ENCODE measurements around the gene FAM171A2.
"Not testable (repeated sequence)": the region's sequence is repeated elsewhere in the genome, so short reads cannot be mapped to it uniquely, and the experiment has no call there.

The FAM171A2 gene

GRCh38 chr17:44383363-44383762 lies 19.7 kb upstream of the FAM171A2 start:
- no peak for DNase-seq

DNA sequence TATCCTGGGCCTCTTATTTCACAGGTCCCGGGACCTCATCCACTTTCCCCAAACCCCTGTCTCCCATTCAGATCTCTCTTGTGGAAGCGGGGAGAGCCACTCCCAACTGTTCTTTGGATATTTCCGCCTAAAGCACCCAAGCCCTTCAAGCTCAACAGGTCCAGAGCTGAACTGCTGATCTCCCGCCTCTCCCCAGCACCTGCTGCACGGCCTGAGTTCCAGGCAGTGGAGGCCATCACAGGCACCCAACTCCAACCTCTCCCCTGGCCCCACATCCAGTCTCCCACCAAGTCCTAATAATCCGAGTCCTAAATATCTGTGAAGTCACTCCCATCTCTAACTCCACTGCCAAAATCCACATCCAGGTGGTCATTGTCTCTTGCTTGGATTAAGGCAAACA lies 19.3 kb upstream of the FAM171A2 start:
- DNase-seq: peak in 1 of 2 experiments; percentile 87

- DNase-seq: no peak
Observed at GRCh38 chr17:44381810-44382305, 18.2 kb upstream of the FAM171A2 start.

- no peak for DNase-seq
Observed at GRCh38 chr17:44380767-44381166, 17.1 kb upstream of the FAM171A2 start.

GRCh38 chr17:44379887-44380286 lies 16.2 kb upstream of the FAM171A2 start:
- DNase-seq: no peak

GRCh38 chr17:44378171-44378705 lies 14.6 kb upstream of the FAM171A2 start:
- no peak for DNase-seq

DNA sequence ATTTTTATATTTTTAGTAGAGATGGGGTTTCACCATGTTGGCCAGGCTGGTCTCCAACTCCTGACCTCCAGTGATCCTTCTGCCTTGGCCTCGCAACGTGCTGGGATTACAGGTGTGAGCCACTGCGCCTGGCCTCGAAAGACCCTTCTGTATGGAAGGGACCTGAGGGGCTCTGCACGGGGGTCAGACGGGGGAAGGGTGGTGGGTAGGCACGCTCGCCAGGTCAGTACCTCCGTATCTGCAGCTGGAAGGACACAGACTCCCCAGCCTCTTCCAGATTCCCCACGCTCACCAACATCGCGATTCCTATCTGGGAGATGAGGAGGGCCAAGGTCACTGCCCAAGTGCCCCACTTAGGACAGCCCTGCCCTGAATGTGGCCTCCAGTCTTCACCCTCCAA lies 13.1 kb upstream of the FAM171A2 start:
- no peak for DNase-seq

GRCh38 chr17:44376124-44376523 lies 12.5 kb upstream of the FAM171A2 start:
- DNase-seq: peak in 1 of 2 experiments; percentile 24

- DNase-seq: no peak
Observed at GRCh38 chr17:44375196-44376017, 11.8 kb upstream of the FAM171A2 start.

DNA sequence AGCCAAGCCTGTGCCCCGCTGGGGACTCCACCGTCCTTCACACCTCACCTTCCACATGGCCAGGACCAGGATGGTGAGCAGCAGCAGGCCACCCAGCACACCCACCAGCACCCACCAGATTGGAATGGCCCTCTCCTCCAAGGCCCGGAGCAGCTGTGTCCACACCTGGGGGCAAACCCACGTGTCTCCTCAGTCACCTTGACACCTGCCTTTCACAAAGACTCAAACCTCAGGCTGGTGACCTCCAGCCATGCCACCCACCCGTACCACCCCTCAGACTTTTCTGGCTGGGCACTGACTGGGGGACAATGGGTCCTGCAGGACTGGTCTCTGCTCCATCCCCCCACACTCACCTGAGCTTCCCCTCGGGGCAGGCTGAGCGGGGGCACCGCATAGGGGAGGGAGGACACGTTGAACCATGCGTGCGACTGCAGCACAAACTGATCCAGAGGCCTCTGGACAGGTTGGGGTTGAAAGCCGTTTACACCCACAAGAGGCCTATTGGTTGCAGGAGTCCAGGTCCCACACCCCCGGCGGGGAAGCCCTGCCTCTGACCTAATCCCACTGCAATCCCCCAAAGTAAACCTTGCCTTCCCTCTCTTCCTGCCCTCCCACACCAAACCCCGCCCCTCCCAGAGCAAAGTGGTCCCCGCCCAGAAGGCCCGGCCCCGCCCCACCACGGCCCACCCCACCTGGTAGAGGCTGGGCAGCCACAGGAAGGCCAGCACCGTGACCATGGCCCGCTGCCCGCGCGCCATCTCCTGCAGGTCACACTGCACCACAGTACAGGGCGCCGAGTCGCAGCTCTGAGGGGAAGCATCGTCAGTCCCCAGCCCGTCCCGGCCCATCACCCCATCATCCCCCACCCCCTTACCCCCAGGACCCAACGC lies 10.9 kb upstream of the FAM171A2 start:
- DNase-seq: no peak

GRCh38 chr17:44372036-44372435 lies 8.4 kb upstream of the FAM171A2 start:
- DNase-seq: no peak

DNA sequence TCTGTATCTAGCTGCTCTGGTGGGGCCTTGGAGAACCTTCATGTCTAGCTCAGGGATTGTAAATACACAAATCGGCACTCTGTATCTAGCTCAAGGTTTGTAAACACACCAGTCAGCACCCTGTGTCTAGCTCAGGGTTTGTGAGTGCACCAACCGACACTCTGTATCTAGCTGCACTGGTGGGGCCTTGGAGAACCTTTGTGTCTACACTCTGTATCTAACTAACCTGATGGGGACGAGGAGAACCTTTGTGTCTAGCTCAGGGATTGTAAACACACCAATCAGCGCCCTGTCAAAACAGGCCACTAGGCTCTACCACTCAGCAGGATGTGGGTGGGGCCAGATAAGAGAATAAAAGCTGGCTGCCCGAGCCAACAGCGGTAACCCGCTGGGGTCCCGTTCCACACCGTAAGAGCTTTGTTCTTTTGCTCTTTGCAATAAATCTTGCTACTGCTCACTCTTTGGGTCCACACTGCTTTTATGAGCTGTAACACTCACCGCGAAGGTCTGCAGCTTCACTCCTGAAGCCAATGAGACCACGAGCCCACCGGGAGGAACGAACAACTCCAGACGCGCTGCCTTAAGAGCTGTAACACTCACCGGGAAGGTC lies 5.9 kb upstream of the FAM171A2 start:
- not testable (repeated sequence) for DNase-seq

GRCh38 chr17:44368391-44369243 lies 5.0 kb upstream of the FAM171A2 start:
- DNase-seq: not testable (repeated sequence)

GRCh38 chr17:44367231-44367979 lies 3.8 kb upstream of the FAM171A2 start:
- peak in 1 of 2 experiments; percentile 24 for DNase-seq

- not testable (repeated sequence) for DNase-seq
Observed at GRCh38 chr17:44365051-44365450, 1.4 kb upstream of the FAM171A2 start.

GRCh38 chr17:44362949-44363612 lies 572 bp downstream of the FAM171A2 start:
- DNase-seq: peak in 1 of 2 experiments; percentile 44

DNA sequence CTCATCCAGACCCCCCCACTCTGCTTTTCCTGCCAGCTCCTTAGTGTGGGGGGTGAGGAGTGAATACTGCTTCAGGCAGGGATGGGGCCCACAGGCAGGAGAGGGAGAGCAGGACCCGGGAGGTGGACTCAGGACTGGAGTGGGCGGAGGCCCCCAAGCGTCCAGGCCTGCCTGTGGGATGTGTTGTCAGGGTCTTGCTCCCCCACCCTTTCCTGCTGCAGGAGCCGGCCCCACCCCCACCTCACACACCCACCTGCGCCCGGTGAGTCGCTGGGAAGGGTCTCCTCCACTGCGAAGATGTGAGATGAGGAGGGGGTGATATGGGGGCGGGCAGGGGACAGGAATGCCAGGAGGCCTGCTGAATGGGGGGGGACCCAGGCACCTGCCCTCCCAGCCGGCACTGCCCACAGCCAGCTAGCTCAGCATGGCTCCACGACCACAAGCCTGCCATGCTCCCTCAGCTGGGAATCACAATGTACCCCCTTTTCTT lies 1.1 kb downstream of the FAM171A2 start:
- DNase-seq: no peak

DNA sequence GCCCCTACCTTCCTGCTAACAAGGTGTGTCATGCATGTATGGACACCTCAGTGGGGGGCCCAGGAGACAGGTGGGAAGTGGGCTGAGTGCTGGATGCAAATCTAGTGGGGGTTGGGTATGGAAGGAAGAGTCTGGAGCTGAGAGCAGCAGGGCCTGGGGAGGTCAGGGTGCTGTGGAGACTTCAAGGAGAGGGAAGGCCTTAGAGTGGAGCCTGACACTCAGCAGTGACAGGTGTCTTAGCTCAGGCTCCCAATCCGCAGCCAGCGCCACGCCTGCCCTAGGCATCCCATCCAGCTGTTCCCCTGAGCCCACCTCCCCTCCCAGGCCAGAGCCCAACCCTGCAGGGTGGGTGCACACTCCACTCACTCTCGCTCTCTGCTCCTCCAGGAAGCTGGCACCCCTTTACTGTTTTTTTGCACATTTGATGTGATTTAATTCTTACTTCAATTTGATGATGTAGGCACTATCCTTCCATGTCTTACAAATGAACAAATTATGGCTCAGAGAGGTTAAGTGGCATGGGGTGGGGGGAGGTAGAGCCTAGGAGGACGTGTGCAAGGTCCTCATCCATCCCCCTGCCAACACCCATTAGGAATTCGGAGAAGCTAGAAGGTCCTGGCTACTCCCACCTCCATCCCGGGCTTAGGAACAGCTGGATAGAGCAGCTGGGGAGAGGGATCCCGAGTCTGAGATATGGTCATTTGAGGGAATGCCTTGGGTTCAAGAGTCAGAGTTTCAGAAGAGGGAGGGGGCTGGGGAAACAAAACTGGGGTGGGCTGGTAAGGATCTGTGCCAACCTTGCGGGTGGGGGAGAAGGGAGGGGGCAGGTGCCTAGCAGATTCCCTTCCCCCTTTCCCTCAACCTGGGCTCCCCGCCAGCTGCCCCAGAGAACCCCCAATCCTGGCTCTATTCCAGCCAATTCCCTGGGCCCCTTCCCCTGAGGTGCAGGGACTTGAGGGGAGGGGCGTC lies 2.1 kb downstream of the FAM171A2 start:
- peak in 1 of 2 experiments; percentile 63 for DNase-seq

GRCh38 chr17:44360826-44361225 lies 2.8 kb downstream of the FAM171A2 start:
- DNase-seq: peak in 1 of 2 experiments; percentile 56

All from NCI-H524 (cell line).